GM10847 (cell line): Measurements from ENCODE around the gene CDC26.

Source experiments
- POLR2A ChIP-seq: IDR thresholded peaks from 2 replicates; pipeline ENCODE4 v1.6.1; 2011; ENCODE audit not compliant: insufficient read length; ENCODE audit errors: extremely low read depth

CDC26 gene

GRCh38 chr9:113275157-113276131 lies at the start of gene CDC26, which contains the start of gene PRPF4:
TSS of gene CDC26 (minus strand) at chr9:113275572. CDS start at chr9:113272507, 3,065 bp downstream.
TSS of gene PRPF4 (plus strand) at chr9:113275658. CDS start at chr9:113275744, 86 bp downstream.
- TF ChIP-seq POLR2A = peak; percentile 94

- TF ChIP-seq POLR2A = no peak
These were observed 47.3 kb upstream of the CDC26 start for GRCh38 chr9:113322671-113323070.

- no peak for TF ChIP-seq POLR2A
These were observed 44.7 kb upstream of the CDC26 start for GRCh38 chr9:113320051-113320450.

GRCh38 chr9:113319054-113319453 lies 43.7 kb upstream of the CDC26 start:
- no peak for TF ChIP-seq POLR2A

GRCh38 chr9:113317777-113318176 lies 42.4 kb upstream of the CDC26 start:
- no peak for TF ChIP-seq POLR2A

GRCh38 chr9:113316030-113316429 lies 40.7 kb upstream of the CDC26 start:
- TF ChIP-seq POLR2A = no peak

GRCh38 chr9:113315231-113315630 lies 39.9 kb upstream of the CDC26 start:
- no peak for TF ChIP-seq POLR2A

GRCh38 chr9:113313261-113313660 lies 37.9 kb upstream of the CDC26 start:
- TF ChIP-seq POLR2A = no peak

- no peak for TF ChIP-seq POLR2A
These were observed 36.6 kb upstream of the CDC26 start for GRCh38 chr9:113311961-113312360.

GRCh38 chr9:113310538-113310937 lies 35.2 kb upstream of the CDC26 start:
- TF ChIP-seq POLR2A = no peak

GRCh38 chr9:113309204-113309813 lies 33.9 kb upstream of the CDC26 start:
- no peak for TF ChIP-seq POLR2A

- no peak for TF ChIP-seq POLR2A
These were observed 32.1 kb upstream of the CDC26 start for GRCh38 chr9:113307396-113307975.

GRCh38 chr9:113306566-113306965 lies 31.2 kb upstream of the CDC26 start:
- no peak for TF ChIP-seq POLR2A

- TF ChIP-seq POLR2A = no peak
These were observed 27.5 kb upstream of the CDC26 start, which contains the start of gene RNF183 for GRCh38 chr9:113302792-113303418. TSS of gene RNF183 (minus strand) at chr9:113303376. CDS start at chr9:113298184, 5,192 bp downstream.

- TF ChIP-seq POLR2A = no peak
These were observed 26.2 kb upstream of the CDC26 start for GRCh38 chr9:113301548-113301947.
